Activated CD4-positive, alpha-beta T cell treated with anti-CD3 and anti-CD28 coated beads for 24 hours (primary cell): ENCODE measurements around the gene KCNK17.
"Not testable (repeated sequence)": the region's sequence is repeated elsewhere in the genome, so short reads cannot be mapped to it uniquely, and the experiment has no call there.

Experiments used
- DNase-seq, 2 donors: peaks; one replicate each; pipeline ENCODE4 v3.0.0-alpha.2; 2020; ENCODE audit warnings: low read depth in 2 of 2

Gene KCNK17

GRCh38 chr6:39302011-39302410 is 12.2 kb downstream of the KCNK17 start:
- DNase-seq = no peak

- no peak for DNase-seq
These were observed 12.6 kb downstream of the KCNK17 start for GRCh38 chr6:39301606-39302005.

- DNase-seq = no peak
These were observed 13.5 kb downstream of the KCNK17 start for GRCh38 chr6:39300739-39301138.

- DNase-seq = no peak
These were observed 16.2 kb downstream of the KCNK17 start for GRCh38 chr6:39298061-39298460.

GRCh38 chr6:39296745-39297640 is 17.2 kb downstream of the KCNK17 start:
- no peak for DNase-seq

- no peak for DNase-seq
These were observed 18.6 kb downstream of the KCNK17 start for GRCh38 chr6:39295611-39296011.

GRCh38 chr6:39294899-39295298 is 19.3 kb downstream of the KCNK17 start:
- DNase-seq = no peak

GRCh38 chr6:39294133-39294532 is 20.1 kb downstream of the KCNK17 start:
- DNase-seq = no peak

- no peak for DNase-seq
These were observed 21.6 kb downstream of the KCNK17 start for GRCh38 chr6:39292637-39293036.

- no peak for DNase-seq
These were observed 24.7 kb downstream of the KCNK17 start for GRCh38 chr6:39289490-39289889.

- no peak for DNase-seq
These were observed 26.6 kb downstream of the KCNK17 start for GRCh38 chr6:39287601-39288000.

GRCh38 chr6:39286596-39286995 is 27.6 kb downstream of the KCNK17 start:
- DNase-seq = not testable (repeated sequence)

GRCh38 chr6:39282774-39283173 is 31.4 kb downstream of the KCNK17 start:
- no peak for DNase-seq

GRCh38 chr6:39281312-39281980 is 32.8 kb downstream of the KCNK17 start:
- DNase-seq = no peak

GRCh38 chr6:39280247-39280731 is 33.9 kb downstream of the KCNK17 start:
- DNase-seq = no peak

GRCh38 chr6:39279539-39279938 is 34.7 kb downstream of the KCNK17 start:
- no peak for DNase-seq

- DNase-seq = no peak
These were observed 37.7 kb downstream of the KCNK17 start for GRCh38 chr6:39276379-39276995.

- DNase-seq = no peak
These were observed 39.3 kb downstream of the KCNK17 start for GRCh38 chr6:39274903-39275302.

GRCh38 chr6:39274471-39274870 is 39.7 kb downstream of the KCNK17 start:
- DNase-seq = no peak

- DNase-seq = no peak
These were observed 40.8 kb downstream of the KCNK17 start for GRCh38 chr6:39273406-39273821.

- DNase-seq = no peak
These were observed 44.3 kb downstream of the KCNK17 start for GRCh38 chr6:39269961-39270360.

GRCh38 chr6:39268721-39269120 is 45.5 kb downstream of the KCNK17 start:
- no peak for DNase-seq
